GM19193 (cell line): Measurements from ENCODE around the gene TOR1B.

Source experiments
- POLR2A ChIP-seq: IDR thresholded peaks from 4 replicates; pipeline ENCODE4 v1.6.1; 2011; ENCODE audit not compliant: insufficient read depth, insufficient read length; ENCODE audit errors: extremely low read depth

The TOR1B gene

GRCh38 chr9:129773262-129774048 is 29.5 kb upstream of the TOR1B start:
- no peak for TF ChIP-seq POLR2A

GRCh38 chr9:129774791-129775447 is 28.1 kb upstream of the TOR1B start:
- no peak for TF ChIP-seq POLR2A

- TF ChIP-seq POLR2A = no peak
Observed at GRCh38 chr9:129775448-129775798, 27.6 kb upstream of the TOR1B start.

GRCh38 chr9:129776566-129776937 is 26.4 kb upstream of the TOR1B start:
- TF ChIP-seq POLR2A = no peak

GRCh38 chr9:129776938-129777768 is 25.8 kb upstream of the TOR1B start:
- TF ChIP-seq POLR2A = no peak

- no peak for TF ChIP-seq POLR2A
Observed at GRCh38 chr9:129777769-129778130, 25.2 kb upstream of the TOR1B start.

- no peak for TF ChIP-seq POLR2A
Observed at GRCh38 chr9:129778469-129778868, 24.5 kb upstream of the TOR1B start.

GRCh38 chr9:129779560-129780190 is 23.3 kb upstream of the TOR1B start:
- TF ChIP-seq POLR2A = no peak

- no peak for TF ChIP-seq POLR2A
Observed at GRCh38 chr9:129781131-129781530, 21.9 kb upstream of the TOR1B start.

- no peak for TF ChIP-seq POLR2A
Observed at GRCh38 chr9:129781981-129782380, 21.0 kb upstream of the TOR1B start.

- TF ChIP-seq POLR2A = no peak
Observed at GRCh38 chr9:129783516-129784361, 19.2 kb upstream of the TOR1B start.

GRCh38 chr9:129785866-129786265 is 17.1 kb upstream of the TOR1B start:
- TF ChIP-seq POLR2A = no peak

- no peak for TF ChIP-seq POLR2A
Observed at GRCh38 chr9:129786481-129786880, 16.5 kb upstream of the TOR1B start.

GRCh38 chr9:129794549-129794948 is 8.4 kb upstream of the TOR1B start:
- TF ChIP-seq POLR2A = no peak

- no peak for TF ChIP-seq POLR2A
Observed at GRCh38 chr9:129798973-129799372, 4.0 kb upstream of the TOR1B start.

GRCh38 chr9:129801504-129801903 is 1.5 kb upstream of the TOR1B start:
- no peak for TF ChIP-seq POLR2A
